GM23338 (cell line): ENCODE measurements around the gene ASGR2. TPM values are rescaled to one million over a fixed set of nuclear protein-coding genes. Genes with fewer than 3 reads are reported as not detected.

ENCODE experiments used
- ATAC-seq: fragments of 200-7000 bp; cut with Tn5 transposase; 3 replicates; pipeline ENCODE4 v1.9.1; 2020
- DNase-seq: peaks from one replicate; pipeline ENCODE4 v3.0.0-alpha.2; 2015; ENCODE audit warnings: low spot score
- H2AFZ ChIP-seq: fragments of 200-600 bp; sonication (generic); 2 replicates; pipeline ENCODE4 v1.8.0; 2016; ENCODE audit warnings: antibody characterized with exemption, mild to moderate bottlenecking, moderate library complexity
- H3F3A ChIP-seq: fragments of 200-600 bp; sonication (generic); replicated peaks from 2 replicates; pipeline ENCODE4 v1.8.0; 2017; ENCODE audit warnings: antibody characterized with exemption, mixed run types, low read depth
- H3K27ac ChIP-seq: fragments of 200-600 bp; sonication (generic); 2 replicates; pipeline ENCODE4 v1.6.1; 2016; ENCODE audit warnings: low read depth
- H3K27me3 ChIP-seq: fragments of 200-600 bp; sonication (generic); 2 replicates; pipeline ENCODE4 v1.8.0; 2016; ENCODE audit warnings: mild to moderate bottlenecking, mixed run types, moderate library complexity; ENCODE audit not compliant: insufficient read depth
- H3K36me3 ChIP-seq: fragments of 200-600 bp; sonication (generic); 2 replicates; pipeline ENCODE4 v1.8.0; 2016; ENCODE audit warnings: mild to moderate bottlenecking; ENCODE audit not compliant: insufficient read depth
- H3K4me1 ChIP-seq: fragments of 200-600 bp; sonication (generic); 2 replicates; pipeline ENCODE4 v1.8.0; 2016; ENCODE audit warnings: mild to moderate bottlenecking, moderate library complexity; ENCODE audit not compliant: insufficient read depth
- H3K4me2 ChIP-seq: fragments of 200-600 bp; sonication (generic); 2 replicates; pipeline ENCODE4 v1.7.1; 2017; ENCODE audit warnings: mixed run types
- H3K4me3 ChIP-seq: fragments of 200-600 bp; sonication (generic); 2 replicates; pipeline ENCODE4 v1.6.1; 2016; ENCODE audit warnings: mixed run types
- H3K79me2 ChIP-seq: fragments of 200-600 bp; sonication (generic); replicated peaks from 2 replicates; pipeline ENCODE4 v1.8.0; 2017; ENCODE audit warnings: mild to moderate bottlenecking; ENCODE audit not compliant: insufficient read depth
- H3K9me2 ChIP-seq: fragments of 200-600 bp; sonication (generic); 2 replicates; pipeline ENCODE4 v1.8.0; 2017; ENCODE audit not compliant: insufficient read depth
- H4K20me1 ChIP-seq: fragments of 200-600 bp; sonication (generic); replicated peaks from 2 replicates; pipeline ENCODE4 v1.8.0; 2017; ENCODE audit warnings: mild to moderate bottlenecking; ENCODE audit not compliant: insufficient read depth
- H3K27ac Mint-ChIP-seq: 2 replicates; pipeline ENCODE4 v1.8.0; 2020; ENCODE audit warnings: inconsistent platforms, mild to moderate bottlenecking, moderate library complexity, mixed read lengths
- H3K27me3 Mint-ChIP-seq: 3 replicates; pipeline ENCODE4 v1.8.0; 2022; ENCODE audit warnings: low read depth, mild to moderate bottlenecking, moderate library complexity, mixed read lengths, inconsistent platforms; ENCODE audit not compliant: insufficient read depth, poor library complexity
- H3K36me3 Mint-ChIP-seq: 3 replicates; pipeline ENCODE4 v1.8.0; 2021; ENCODE audit warnings: low read depth, mild to moderate bottlenecking, inconsistent platforms, moderate library complexity, mixed read lengths
- H3K4me1 Mint-ChIP-seq: 3 replicates; pipeline ENCODE4 v1.8.0; 2020; ENCODE audit warnings: mild to moderate bottlenecking, inconsistent platforms, mixed read lengths
- H3K4me3 Mint-ChIP-seq: 3 replicates; pipeline ENCODE4 v1.8.0; 2021; ENCODE audit warnings: moderate library complexity, mild to moderate bottlenecking, inconsistent platforms, mixed read lengths
- H3K9me3 Mint-ChIP-seq: 3 replicates; pipeline ENCODE4 v1.8.0; 2020; ENCODE audit warnings: moderate library complexity, mild to moderate bottlenecking, inconsistent platforms, mixed read lengths
- CREB1 ChIP-seq: fragments of 250-450 bp; sonication (Bioruptor Pico); IDR thresholded peaks from 2 replicates; pipeline ENCODE4 v1.5.0; 2020; ENCODE audit warnings: low read depth, mild to moderate bottlenecking, moderate library complexity
- CTCF ChIP-seq, 2 experiments: fragments of 200-600 bp in 1 of 2; sonication (generic) in 1 of 2; conservative IDR thresholded peaks; 2 replicates each; pipeline versions ENCODE4 v1.5.1 to v1.6.1; 2016 to 2017; ENCODE audit warnings: antibody characterized with exemption in 2 of 2, low read depth in 2 of 2, mild to moderate bottlenecking in 2 of 2, moderate library complexity in 1 of 2
- ETS1 ChIP-seq: IDR thresholded peaks from 2 replicates; pipeline ENCODE4 v1.6.1; 2016; ENCODE audit warnings: antibody characterized with exemption
- EZH2 ChIP-seq: fragments of 200-600 bp; sonication (generic); IDR thresholded peaks from one replicate; pipeline ENCODE4 v1.8.0; 2017; ENCODE audit warnings: antibody characterized with exemption, mild to moderate bottlenecking, low read depth; ENCODE audit not compliant: unreplicated experiment
- EZH2phosphoT487 ChIP-seq: fragments of 200-600 bp; sonication (generic); IDR thresholded peaks from one replicate; pipeline ENCODE4 v1.8.1; 2018; ENCODE audit warnings: antibody characterized with exemption; ENCODE audit not compliant: unreplicated experiment
- JUNB ChIP-seq: IDR thresholded peaks from one replicate; pipeline ENCODE4 v1.6.1; 2016; ENCODE audit warnings: antibody characterized with exemption; ENCODE audit not compliant: unreplicated experiment
- NANOG ChIP-seq: IDR thresholded peaks from 2 replicates; pipeline ENCODE4 v1.6.1; 2016; ENCODE audit warnings: antibody characterized with exemption, borderline replicate concordance
- POLR2AphosphoS5 ChIP-seq: IDR thresholded peaks from 2 replicates; pipeline ENCODE4 v1.6.1; 2016; ENCODE audit warnings: antibody characterized with exemption, low read depth
- REST ChIP-seq: IDR thresholded peaks from one replicate; pipeline ENCODE4 v1.6.1; 2018; ENCODE audit warnings: antibody characterized with exemption; ENCODE audit not compliant: unreplicated experiment
- ZNF114 ChIP-seq: fragments of 250-450 bp; sonication (Bioruptor Pico); IDR thresholded peaks from 2 replicates; pipeline ENCODE4 v1.5.0; 2020; ENCODE audit warnings: mild to moderate bottlenecking, moderate library complexity
- ZNF331 ChIP-seq: fragments of 250-450 bp; sonication (Bioruptor Pico); IDR thresholded peaks from 2 replicates; pipeline ENCODE4 v1.5.0; 2020; ENCODE audit warnings: low read depth, mild to moderate bottlenecking, moderate library complexity
- ZNF462 ChIP-seq: fragments of 250-450 bp; sonication (Bioruptor Pico); IDR thresholded peaks from 2 replicates; pipeline ENCODE4 v1.5.0; 2020; ENCODE audit warnings: mild to moderate bottlenecking, moderate library complexity
- polyA plus RNA-seq: library from polyadenylated mRNA; unstranded; fragments of >200 nt; fragmentation: Nextera tagmentation; extraction: Ambion mirVana; gene quantifications from 2 replicates; pipeline ENCODE4 v1.2.1, GENCODE V29; 2016
- total RNA-seq: library from RNA; depleted of rRNA; stranded (reverse); fragments of >200 nt; shearing (Covaris generic); gene quantifications from 2 replicates; pipeline ENCODE4 v1.2.3, GENCODE V29; 2014

Gene ASGR2
- total and polyA plus RNA-seq, 2 experiments from 2014 or later, result 0.97 TPM; not detected in 1

GRCh38 chr17:7107012-7107754, 7.4 kb downstream of the ASGR2 start (continued):
- TF ChIP-seq EZH2phosphoT487, result no peak
- TF ChIP-seq NANOG, result no peak
- TF ChIP-seq JUNB, result no peak
- no peak for TF ChIP-seq EZH2
- TF ChIP-seq CREB1 (CRISPR knock-in tag), result no peak
- TF ChIP-seq ETS1, result no peak

- Mint-ChIP-seq H3K27ac (no peak overlapping the region), H3K4me3 (no peak overlapping the region), H3K36me3 (no peaks in the 10 kb centered on the region; the same call in 2 of the 3 replicates), H3K9me3 (no peaks in the 10 kb centered on the region), H3K27me3 (peaks cover 8% of the 10 kb centered on the region), H3K4me1 (peaks cover 2% of the 10 kb centered on the region; the same call in 2 of the 3 replicates)
- no peak overlapping the region for H3K4me3 ChIP-seq
- H3K36me3 ChIP-seq, result no peaks in the 10 kb centered on the region
- H3K27ac ChIP-seq, result no peak overlapping the region
- peaks cover 44% of the 10 kb centered on the region for H3K27me3 ChIP-seq
- no peak overlapping the region for H3K4me2 ChIP-seq
- ATAC-seq (no peak), DNase-seq (no peak)
- H4K20me1 ChIP-seq, result no peaks in the 10 kb centered on the region; the same call in 1 of the 2 replicates
- H3K4me1 ChIP-seq, result peaks cover 4% of the 10 kb centered on the region; the same call in 1 of the 2 replicates
- H3K79me2 ChIP-seq, result no peaks in the 10 kb centered on the region
- no peaks in the 10 kb centered on the region for H3F3A ChIP-seq
- no peak overlapping the region for H2AFZ ChIP-seq
- no peaks in the 10 kb centered on the region for H3K9me2 ChIP-seq
- TF ChIP-seq ZNF331 (CRISPR knock-in tag) (no peak), REST (no peak), CREB1 (CRISPR knock-in tag) (no peak), EZH2 (no peak), ZNF462 (no peak), ZNF114 (CRISPR knock-in tag) (no peak), POLR2AphosphoS5 (no peak), CTCF (conservative IDR thresholded peaks at IDR 0.05; ENCODE audit: low read depth in 2 of 2) (no peak)
These were observed 12.2 kb downstream of the ASGR2 start for GRCh38 chr17:7102421-7102820.
